ENCODE measurements around the gene HPCA.

The HPCA gene

GRCh38 chr1:32860566-32860965 is 25.7 kb upstream of the HPCA start:
- TF ChIP-seq, protein P1, sequence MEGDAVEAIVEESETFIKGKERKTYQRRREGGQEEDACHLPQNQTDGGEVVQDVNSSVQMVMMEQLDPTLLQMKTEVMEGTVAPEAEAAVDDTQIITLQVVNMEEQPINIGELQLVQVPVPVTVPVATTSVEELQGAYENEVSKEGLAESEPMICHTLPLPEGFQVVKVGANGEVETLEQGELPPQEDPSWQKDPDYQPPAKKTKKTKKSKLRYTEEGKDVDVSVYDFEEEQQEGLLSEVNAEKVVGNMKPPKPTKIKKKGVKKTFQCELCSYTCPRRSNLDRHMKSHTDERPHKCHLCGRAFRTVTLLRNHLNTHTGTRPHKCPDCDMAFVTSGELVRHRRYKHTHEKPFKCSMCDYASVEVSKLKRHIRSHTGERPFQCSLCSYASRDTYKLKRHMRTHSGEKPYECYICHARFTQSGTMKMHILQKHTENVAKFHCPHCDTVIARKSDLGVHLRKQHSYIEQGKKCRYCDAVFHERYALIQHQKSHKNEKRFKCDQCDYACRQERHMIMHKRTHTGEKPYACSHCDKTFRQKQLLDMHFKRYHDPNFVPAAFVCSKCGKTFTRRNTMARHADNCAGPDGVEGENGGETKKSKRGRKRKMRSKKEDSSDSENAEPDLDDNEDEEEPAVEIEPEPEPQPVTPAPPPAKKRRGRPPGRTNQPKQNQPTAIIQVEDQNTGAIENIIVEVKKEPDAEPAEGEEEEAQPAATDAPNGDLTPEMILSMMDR (IDR thresholded peaks at IDR 0.05; ENCODE audit: low read depth, low read length), result no peak

DNA sequence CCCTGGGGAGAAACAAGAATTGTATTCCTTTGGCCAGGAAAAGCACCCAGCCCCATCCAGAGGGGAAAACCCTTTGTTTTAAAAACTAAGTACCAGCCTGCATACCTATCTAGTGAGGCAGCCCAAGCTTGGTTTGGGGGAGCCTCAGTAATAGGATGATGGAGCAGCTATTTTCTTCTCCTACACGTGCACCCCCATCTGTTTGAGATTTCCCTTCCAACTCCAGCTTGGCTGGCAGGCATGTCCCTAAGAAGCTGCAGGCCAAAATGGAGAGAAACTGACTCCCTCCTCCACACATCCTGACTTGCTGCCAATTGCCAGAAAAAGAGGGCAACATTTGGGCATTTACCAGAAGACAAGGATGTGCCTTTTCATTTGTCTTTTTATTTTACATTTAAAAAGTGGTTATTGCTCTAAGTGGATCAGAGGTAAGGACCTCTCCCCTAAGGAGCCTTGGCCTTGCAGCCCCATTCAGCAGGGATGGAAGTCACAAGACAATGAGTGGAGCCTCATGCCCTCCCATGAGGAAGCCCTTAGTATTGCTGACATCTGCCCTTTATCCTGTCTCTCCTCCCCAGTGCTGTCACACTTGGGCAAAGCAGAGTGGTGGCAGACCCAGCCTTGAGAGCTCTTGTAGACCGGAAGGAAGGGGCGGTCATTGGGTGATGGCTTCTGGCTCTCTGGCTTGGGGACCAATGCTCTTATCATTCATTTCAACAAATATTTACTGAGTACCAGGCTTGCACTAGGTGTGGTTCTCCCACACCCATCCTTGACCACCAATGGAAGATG is 24.2 kb upstream of the HPCA start:
- TF ChIP-seq, protein P1 (IDR thresholded peaks at IDR 0.05; ENCODE audit: low read depth, low read length), result no peak
- DNase-seq (ENCODE audit: extremely low read depth, low read depth), result no peak

More at GRCh38 chr1:32860566-32860965, 25.7 kb upstream of the HPCA start:
- no peak for DNase-seq (ENCODE audit: extremely low read depth, low read depth)

DNA sequence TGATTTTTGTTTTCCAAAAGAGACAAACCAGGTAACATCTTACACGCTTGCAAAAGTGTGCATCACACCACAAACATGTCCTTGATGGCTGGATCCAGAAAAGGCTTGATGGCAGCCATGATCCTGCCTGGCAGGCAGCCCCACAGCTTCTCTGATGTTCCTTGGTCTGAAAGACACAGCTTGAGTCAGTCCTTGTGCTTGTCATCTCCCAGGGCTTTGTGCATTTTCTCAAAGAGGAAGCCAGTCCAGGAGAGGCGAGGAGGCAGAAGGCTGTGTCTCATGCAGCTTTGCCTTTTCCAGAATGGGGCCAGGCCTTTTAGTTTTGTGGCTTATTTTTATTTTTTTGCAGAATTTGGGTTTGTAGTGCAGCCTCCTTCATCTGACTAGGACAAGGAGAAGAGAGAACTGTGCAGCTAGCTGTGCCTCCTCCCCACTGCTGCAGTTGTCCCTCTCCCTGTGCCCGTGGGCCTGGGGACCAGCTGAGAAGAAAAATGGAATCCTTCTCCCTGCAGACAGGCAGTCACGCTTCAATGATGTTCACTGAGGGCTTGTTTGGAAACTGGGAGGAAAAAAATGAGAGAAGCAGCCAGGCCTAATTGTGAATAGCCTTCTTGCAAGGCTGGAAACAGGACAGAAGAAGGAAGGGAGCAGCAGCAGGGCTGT is 22.9 kb upstream of the HPCA start:
- TF ChIP-seq, protein P1 (IDR thresholded peaks at IDR 0.05; ENCODE audit: low read depth, low read length), result no peak
- DNase-seq (ENCODE audit: extremely low read depth, low read depth), result no peak

- TF ChIP-seq, protein P1 (IDR thresholded peaks at IDR 0.05; ENCODE audit: low read depth, low read length), result no peak
- DNase-seq (ENCODE audit: extremely low read depth, low read depth), result no peak
These were observed 22.4 kb upstream of the HPCA start for GRCh38 chr1:32863881-32864245.

- no peak for DNase-seq (ENCODE audit: extremely low read depth, low read depth)
- TF ChIP-seq, protein P1 (IDR thresholded peaks at IDR 0.05; ENCODE audit: low read depth, low read length), result no peak
These were observed 21.8 kb upstream of the HPCA start for GRCh38 chr1:32864375-32865019.

DNA sequence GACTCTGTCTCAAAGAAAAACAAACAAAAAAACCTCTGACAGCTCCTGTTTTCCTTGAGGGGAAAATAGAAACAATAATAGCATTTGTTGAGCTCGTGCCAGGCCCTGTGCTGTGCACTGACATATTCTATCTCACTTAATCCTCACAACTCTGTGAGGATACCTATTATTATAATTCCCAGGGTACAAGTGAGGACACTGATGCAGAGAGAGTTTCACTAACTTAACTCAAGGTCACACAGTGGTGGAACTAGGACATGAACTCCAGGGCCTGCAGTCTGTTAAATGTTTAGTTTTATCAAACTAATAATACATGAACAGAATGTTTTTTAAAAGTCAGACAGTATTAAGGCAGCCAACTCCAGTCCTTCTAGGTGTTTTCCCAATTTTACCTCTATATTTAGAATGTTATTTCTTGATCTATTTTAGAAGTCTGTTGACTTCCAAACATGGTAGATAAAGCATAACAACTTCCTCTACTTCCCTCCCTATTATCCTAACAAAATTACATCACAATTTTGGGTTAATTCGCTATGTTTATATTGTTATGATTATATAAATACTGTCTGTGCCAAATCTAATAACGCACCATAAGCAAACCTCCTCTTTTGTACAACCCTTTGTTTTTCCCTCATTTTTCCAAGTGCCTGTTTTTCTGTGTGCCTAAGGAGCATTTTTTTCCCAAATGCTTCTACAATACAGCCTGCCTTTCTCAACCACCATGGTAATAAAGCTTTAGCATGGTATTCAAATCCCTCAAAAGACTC is 20.5 kb upstream of the HPCA start:
- no peak for DNase-seq (ENCODE audit: extremely low read depth, low read depth)

More for the DNA sequence above, 20.5 kb upstream of the HPCA start:
- TF ChIP-seq, protein P1 (IDR thresholded peaks at IDR 0.05; ENCODE audit: low read depth, low read length), result no peak
